ENCODE data around the gene RRM2.
A peak's percentile ranks its signal among the peaks of the same experiment; 100 is the strongest.

RRM2 gene

DNA sequence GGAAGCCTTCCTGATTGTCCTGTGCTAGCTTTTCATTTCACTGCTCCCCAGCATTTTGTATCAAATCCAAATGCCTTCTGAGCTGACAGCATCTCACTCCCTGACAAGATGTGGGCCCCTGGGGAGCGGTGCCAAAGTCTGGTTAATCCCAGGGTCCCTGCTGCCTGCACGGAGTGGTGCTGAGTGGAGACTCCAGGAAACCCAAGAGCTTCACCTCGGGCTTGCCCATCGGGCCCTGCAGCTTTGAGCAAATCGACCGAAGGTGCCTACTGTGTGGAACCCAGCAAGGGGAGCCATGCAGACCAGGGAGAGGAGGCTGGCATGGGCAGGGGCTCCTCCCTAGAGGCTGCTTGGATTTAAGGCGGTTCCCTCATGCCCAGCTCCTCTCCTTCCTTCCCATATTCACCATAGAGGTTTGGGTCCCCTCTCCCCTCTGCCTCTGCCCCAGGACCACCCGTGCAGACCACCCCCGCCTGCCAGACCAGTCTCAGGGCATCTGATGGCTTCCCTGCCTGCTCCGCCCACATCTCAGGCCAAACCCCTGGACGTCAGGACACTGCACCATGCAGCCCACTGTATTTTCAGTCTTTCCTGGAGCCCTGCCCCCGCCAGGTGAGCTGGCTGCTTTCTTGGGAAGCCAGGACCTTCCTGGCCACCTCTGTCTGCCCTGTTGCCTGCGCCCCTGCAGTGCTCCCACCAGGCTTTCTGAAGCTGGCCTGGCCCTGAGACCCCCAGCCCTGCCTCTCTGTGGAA is 37.8 kb downstream of the RRM2 start:
- DNase-seq: no peak

DNA sequence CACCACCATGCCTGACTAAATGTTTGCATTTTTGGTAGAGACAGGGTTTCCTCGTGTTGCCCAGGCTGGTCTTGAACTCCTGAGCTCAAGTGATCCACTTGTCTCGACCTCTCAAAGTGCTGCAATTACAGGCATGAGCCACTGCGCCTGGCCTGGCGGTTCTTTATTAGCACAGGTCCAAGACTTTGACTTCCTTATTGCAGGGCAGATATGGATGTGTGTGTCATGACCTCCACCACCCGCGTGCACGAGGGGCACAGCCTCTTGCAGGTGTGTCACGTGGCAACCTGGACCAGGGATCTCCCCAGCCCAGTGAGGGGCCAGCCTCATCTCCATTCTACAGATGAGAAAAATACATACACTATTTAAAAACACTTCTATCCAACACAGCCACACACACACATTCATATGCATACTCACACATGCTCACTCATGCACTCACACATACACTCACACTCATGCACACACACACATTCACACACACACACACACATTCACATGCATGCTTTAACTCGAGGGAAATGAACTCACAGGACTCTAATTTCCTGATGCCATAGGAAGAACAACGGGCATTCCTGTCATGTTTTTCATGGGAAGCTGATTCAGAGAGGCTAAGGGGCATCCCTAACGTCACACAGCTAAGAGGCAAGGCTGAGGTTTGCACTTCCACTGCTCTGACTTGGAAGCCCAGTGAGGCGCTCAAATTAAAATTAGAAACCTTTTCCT is 38.8 kb downstream of the RRM2 start:
- DNase-seq: no peak

DNA sequence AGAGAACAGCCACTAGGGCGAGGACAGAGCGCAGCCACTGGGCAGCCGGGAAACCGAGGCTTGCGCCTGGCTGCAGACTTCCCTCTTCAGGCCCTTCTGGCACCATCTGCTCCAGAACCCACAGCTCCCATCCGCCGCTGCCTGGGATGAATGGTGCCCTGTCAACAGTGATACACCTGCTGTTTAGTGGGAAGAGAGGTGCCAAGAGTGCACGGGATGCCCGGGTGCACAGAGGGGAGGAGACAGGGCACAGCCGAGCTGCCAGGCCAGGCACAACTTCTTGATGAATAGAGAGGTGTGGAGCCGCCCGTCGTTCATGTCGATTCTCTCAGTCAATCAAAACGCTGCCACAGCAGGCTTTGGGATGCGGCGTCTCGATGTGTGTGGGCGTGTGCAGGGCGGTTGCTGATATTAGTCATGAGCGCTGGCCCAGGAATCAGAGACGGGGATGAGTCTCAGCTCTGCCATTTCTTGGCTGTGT is 39.5 kb downstream of the RRM2 start:
- DNase-seq: no peak

DNA sequence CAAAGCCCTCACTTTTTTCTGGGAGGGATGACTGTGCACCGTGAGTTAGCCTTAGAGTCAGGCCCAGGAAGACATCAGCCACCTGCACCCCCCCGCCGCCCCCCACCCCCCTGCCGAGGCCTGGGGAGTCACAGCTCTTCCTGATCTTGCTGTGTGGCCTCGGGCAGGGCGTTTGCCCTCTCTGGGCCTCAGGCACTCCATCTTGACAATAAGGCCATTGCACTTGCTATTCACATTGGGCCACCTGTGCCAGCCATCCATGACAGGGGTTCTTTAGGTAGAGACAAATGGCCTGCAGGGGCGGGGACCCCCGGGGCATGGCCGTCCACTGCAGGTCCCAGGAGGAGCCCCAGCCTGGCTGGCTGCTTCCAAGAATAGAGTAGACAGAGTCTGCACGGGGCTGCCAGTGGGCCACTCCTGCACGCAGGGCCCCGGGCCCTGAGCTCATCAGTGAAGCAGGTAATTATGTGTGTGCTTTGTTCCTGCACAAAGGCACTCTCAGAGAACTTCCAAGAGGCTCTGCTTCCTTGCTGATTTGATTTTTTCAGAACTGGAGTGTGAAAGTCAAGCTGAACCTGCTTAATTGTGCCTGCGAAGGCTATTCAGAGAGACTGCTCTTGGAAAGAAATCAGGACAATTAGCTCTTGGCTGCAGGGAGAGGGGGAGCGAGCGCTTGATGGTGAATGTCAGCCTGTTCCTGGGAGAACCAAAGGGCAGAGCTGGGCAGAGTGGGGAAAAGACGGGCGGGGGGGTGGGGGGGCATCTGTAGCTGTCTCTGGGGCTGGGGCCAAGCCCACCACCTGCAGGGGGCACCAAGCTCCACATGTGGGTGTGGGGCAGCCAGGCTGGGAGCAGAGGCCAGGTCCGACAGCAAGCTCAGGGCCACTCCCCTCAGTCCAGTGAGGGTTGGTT is 40.3 kb downstream of the RRM2 start:
- DNase-seq: no peak

DNA sequence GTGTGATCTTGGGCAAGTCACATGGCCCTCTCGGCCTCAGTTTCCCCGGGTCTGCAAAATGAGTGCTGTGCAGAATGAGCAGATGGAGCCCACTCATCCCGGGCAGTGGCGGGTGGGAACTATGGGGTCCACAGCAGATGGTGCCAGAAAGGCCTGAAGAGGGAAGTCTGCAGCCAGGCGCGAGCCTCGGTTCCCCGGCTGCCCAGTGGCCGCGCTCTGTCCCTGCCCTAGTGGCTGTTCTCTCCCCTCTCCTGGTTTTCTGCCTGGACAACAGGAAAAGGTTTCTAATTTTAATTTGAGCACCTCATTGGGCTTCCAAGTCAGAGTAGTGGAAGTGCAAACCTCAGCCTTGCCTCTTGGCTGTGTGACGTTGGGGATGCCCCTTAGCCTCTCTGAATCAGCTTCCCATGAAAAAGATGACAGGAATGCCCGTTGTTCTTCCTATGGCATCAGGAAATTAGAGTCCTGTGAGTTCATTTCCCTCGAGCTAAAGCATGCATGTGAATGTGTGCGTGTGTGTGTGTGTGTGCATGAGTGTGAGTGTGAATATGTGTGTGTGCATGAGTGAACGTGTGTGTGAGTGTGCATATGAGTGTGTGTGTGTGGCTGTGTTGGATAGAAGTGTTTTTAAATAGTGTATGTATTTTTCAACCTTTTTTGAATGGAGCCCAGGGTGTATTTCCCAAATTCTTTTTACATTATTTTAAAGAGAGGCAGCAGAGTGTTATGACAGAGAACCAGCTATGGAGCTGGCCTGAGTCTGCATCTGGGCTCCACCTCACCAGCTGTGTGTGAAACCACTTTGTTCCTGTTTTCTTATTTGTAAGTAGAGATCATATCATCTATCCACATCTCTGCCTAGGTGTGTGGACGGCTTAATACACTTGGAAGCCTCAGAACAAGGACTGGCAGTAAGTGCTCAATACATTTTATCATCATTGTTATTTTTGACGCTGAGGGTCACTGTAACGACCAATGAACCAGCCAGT is 41.3 kb downstream of the RRM2 start:
- peak; percentile 40 for DNase-seq

DNA sequence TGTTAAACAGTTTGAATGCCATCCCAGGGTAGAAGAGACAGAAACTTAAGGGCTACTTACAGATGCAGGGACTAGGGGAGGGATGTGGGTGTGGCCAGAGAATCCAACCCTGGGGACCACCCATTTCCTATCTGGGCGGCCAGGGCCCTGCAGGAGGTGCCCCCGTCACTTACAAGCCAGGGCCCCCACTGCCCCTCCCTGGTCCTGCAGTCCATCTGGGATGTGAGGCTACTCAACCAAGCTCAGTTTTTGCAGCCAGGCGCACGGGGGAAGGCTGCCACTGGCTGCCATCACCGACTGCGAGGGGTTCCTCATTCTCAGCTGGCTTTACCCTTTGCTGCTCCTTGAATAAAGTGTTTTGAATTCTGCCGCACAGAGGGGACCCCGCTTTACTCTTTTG is 42.1 kb downstream of the RRM2 start:
- DNase-seq: no peak

DNA sequence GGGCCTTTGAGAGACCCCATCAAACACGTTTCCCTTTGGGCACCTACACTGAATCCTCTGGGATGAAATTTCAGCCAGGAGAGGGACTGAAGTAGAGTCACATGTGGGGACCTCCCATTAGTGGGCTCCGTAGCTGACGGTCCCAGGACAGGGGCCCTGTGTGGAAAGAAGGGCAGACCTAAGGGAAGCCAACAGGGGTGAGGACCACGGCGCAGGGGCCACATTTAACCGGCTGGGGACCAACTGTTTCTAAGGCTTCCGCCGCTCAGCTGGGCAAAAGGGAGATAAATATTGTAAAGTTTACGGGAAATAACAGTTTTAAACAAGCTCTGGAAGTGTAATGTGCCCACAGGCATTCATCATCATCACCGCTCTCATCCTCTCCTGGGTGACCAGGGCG is 42.7 kb downstream of the RRM2 start:
- no peak for DNase-seq

DNA sequence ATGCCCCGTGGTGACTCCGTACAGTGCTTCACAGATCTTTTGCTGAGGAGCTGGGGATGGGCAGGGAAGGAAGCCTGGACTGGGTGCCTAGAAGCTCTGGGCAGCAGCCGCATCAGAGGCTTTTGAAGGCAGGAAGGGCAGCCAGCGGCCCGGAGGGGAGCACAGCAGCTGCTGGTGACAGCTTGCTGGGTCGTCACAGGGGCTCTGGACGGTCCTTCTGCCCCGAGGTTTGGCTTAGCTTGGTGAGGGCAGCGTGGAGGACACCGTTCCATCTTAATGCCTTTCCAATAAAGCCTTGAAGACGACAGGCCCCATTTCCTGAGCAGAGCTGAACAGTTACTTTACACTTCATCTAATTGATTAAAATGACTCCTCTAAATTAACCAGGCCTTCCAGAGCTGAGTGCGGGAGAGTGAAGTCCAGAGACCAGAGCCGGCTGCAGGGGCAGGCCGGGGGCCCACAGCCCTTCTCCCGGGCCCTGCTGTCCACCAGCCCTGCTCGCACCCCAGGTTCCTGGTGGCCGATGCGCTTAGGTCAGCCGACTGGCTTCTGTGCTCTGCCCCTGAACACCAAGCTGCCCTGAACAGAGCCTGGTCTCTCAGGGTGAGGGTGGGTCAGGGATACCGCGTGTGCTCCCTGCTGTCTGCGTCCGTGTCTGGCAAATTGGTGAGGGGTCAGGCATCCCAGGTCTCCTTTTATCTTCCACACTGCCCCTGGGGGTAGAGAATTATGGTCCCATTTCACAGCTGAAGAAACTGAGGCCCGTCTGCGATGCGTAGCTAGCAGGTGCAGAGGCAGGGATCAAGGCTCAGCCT is 43.5 kb downstream of the RRM2 start:
- no peak for DNase-seq

DNA sequence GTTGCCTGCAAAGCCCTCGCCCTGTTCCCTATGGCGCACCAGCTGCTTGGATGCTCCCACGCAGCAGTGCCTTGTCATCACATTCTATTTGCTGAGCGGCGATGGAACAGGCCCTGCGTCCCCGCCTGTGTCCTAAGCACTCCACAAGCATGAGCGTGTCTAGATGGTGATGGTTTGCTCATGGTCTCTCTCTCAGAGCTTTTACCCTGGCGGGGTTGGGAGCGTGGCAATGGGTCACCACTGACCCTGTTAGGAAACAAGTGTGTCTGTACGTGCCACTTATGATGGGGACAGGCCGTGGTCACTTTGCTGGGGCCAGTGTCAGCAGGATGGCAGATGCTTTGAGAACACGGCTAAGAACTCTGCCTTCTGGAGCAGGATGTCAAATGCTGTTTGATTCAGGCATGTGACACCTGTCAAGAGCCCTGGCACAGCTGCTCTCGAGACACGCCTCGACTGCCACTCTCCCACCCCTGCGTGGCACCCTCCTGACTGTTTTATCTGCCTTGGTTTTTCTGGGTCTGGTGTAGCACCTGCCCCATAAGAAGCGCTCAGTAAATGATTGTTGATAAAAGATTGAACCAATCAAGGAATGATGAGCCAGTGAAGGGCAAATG is 44.2 kb downstream of the RRM2 start:
- DNase-seq: no peak

DNA sequence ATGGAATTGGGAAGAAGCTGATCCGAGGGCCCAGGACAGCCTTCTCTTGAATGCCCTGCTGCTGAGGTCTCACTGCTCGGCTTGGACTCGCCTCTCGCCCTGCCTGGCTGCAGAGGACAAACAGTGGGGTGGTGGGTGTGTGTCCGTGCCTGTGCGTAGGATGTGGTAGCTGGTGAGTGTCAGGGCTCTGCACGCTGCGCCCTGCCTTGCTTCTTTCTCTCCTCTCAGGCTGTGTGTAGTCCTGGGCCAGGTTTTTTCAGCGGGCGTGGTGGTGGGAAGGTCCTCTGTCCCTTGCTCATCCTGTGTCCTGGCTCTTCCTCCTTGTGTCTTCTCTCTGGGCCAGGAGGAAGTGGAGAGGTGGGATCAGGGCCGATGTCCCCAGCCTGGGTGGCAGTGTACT is 44.8 kb downstream of the RRM2 start:
- no peak for DNase-seq

DNA sequence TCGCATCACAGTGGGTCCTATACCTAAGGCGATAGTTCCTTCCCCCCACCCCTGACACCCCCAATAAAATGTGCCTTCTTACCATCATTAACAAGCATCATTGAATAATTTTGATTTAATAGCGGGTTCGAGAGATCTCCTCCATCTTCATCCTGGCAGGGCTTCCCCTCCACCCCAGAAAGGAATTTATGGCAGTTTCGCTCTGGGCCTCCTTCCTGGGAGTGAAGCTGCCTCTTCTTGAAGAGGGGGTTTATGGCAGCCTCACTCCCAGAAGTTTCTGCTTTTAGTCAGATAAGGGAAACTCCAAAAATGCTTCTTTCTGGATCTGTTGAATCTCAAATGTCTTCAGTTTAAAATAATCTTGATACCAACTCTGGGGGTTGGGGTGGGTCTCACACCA is 45.7 kb downstream of the RRM2 start:
- no peak for DNase-seq

DNA sequence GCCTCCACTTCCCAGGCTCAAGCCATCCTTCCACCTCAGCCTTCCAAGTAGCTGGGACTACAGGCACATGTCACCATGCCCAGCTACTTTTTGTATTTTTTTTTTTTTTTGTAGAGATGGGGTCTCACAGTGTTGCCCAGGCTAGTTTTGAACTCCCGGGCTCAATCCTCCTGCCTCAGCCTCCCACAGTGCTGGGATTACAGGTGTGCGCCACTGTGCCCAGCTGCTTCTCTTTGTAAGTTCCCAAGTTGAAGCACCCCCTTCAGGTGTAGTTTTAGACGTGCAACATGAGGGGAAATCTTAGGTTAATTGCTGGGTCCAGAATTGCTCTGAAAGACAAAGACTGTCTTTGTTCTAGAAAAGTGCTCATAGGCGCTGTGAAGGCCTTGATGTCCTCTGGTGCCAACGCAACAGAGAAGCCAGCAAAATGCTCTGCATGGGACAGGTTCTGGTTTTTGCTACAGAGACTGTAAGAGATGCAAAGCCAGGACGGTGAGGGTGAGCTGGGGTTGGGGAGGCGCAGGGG is 46.6 kb downstream of the RRM2 start:
- DNase-seq: no peak

DNA sequence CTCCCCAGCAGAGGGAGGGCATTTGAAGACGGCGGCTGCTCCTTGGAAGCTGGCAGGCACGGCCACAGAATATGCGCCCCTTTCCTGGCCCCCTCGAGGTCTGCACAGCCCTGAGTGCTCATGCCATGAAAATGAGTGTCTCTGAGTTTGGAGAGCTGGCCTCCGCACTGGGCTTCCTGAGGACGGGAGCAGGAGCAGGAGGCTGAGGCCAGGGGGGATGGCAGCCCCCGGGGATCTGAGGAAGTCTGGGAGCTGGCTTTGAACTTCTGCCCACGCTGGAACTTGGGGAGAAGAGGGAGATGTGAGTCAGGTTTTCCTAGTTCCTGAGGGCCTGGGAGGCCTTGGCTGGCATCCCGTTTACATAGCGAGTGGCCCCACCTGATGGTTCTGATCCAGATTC is 47.0 kb downstream of the RRM2 start:
- no peak for DNase-seq

DNA sequence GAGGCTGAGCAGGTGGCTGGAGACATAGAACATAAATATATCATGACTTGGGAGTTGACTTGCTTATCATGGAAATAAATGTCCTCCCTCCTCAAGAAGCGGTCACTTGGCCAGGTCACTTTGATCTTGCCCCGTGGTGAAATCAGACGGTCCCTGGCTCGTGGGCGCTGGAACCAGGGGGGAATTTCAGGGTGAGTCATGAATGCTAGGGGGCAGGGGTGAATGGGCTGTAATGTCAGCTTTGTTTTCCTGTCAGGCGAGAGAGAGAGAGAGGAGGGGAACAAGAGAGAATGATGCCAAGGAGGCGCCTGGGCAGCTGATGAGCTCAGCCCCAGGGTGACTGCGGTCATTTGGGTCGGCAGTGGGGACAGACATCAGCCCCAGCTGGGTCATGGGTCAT is 47.7 kb downstream of the RRM2 start:
- no peak for DNase-seq

DNA sequence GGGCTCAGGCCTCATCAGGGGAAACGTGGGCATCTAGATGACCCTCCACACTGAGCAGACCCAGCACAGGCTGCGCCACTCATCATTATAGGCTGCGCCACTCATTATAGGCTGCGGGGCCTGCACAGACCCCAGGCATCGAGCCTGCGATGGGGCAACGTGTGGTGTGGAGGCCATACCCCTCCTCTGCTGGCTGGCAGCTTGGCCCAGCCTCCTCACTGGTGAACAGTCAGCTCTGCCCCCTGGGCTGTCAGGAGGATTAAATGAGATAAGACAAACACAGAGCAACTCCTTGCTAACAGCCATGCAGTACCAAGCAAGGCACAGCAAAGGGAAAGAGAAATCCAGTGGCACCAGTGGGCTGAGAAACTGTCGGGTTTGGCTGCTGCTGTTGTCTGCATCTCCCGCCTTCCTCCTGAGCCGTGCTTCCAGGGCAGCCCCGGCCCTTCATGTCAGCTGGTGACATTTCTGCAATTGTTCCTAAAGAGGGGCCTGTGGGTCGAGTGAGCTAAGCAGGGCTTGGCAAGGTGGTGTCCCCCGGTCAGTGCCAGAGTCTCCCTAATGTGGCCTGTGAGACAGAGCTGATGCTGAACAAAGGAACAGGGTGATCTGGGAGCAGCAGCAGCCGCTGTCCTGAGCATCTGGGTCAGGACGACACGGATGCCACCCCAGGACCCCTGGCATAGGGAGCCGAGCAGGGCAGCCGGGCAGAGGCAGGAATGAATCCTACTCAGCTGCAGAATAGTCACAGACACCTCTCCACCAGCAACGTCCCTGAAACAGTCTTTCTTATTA is 48.7 kb downstream of the RRM2 start:
- no peak for DNase-seq

DNA sequence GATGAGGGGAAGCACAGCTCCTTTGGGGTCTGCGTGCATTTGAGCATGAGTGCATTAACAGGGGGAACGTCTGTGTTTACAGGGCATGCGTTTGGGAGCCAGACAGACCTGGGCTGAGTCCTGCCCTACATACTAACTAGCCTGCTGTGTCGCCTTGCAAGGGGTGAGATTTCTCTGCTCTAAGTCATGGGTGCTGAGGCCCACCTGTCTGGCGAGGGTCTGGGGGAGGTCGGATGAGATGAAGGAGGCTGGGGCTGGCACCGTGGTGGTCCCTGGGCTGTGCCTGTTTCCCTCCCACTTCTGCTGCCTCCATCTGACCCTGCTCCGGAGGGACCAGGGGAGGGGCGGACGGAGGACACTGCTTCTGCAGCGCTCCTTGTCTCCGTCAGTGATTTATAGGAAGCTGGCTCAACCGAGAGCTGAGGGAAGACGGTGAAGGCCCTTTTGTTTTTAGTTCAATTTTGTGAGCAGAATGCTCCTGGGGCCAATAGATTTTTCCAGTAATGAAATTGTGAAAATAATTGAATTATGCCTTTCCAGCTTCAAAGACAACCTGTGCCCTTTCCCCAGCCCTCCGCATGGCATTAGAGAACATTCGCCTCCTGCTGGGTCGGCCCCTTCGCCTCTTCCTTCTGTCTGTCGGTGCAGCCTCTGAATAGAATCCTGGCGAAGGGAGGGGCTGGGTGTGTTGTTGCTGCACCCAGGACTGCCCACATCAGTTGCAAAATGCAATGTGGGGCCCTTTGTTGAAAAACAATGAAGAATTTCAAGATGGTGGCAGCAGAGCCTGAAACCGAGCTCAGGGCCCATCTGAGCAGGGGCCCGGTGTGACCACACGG is 49.7 kb downstream of the RRM2 start:
- no peak for DNase-seq

DNA sequence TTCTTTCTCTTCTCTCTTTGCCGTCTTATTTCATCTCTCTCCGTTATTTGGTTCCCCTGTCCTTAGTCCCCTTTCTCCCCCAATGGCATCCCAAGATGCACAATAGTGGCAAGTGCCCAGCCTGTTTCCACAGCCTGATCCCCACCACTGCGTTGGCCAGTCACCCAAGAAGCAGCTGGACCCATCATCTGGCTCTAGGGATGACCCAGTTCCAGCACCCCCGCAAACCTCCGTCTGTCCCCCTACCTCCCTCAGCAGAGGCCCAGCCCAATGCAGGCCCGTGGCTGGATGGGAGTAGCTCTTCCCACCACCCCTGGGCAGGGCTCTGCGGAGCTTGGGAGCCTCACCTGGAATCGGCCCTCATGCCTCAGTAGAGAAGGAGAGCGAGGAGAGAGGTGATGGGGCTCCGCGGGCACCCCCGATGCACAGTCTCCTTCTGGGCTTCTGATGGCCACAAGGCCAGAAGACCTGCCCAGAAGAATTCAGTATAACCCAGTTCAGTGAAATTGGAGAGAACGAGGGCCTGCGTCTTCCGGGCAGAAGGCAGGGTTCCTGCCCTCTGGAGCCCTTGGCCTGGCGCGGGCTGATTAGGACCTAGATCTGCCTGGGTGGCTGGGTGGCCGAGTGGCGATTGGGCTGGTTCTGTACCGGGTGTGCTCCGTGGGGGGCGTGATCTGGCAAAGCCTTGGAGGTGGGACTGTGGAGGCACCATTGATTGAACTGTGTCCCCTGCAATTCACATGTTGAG is 50.9 kb downstream of the RRM2 start:
- DNase-seq: no peak

DNA sequence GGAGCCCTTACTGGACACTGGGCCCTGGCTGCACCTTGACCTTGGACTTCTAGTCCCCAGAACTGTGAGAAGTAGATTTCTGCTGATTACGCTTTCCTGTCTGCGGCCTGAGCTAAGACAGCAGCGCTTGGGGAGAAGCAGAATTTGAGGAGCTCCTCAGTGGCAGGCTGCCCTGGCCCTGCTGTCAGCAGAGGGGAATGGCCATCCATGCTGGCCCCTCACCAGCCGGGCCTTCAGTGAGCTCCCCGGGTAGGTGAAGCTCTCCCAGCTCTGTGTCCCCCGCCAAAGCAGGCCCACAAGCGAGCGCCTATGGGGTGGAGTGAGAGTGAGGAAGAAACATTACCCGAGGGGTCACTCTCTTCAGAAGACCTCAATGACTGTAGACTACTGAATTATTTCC is 51.6 kb downstream of the RRM2 start:
- no peak for DNase-seq
